Sciatic nerve (tissue), 2 donors: ENCODE measurements around the gene APRT. TPM values are rescaled to one million over a fixed set of nuclear protein-coding genes. Genes with fewer than 3 reads are reported as not detected.

Experiments used
- ATAC-seq: fragments of 200-7000 bp; cut with Tn5 transposase; one replicate; pipeline ENCODE4 v1.9.1; 2020; ENCODE audit warnings: mild to moderate bottlenecking, moderate library complexity
- DNase-seq: peaks from one replicate; pipeline ENCODE4 v3.0.0-alpha.2; 2020; ENCODE audit warnings: low spot score
- intact Hi-C: fragments of 100-400 bp; cut with DNase I; formaldehyde crosslinking; loops from one replicate; pipeline ENCODE4 v1.14.2; 2022
- total RNA-seq: library from RNA; stranded (reverse); fragmentation: NEBNext Ultra II Directional; extraction: Animal tissue kit (Norgen Biotek cat#: 25700); gene quantifications from one replicate; pipeline ENCODE4 v1.2.1, GENCODE V29; 2021
- donor health status: DM: no; HTN: no; CAD: no.
- donor health status: DM: no; HTN: no; CAD: no.

The APRT gene
- total RNA-seq: 46.0 TPM

DNA sequence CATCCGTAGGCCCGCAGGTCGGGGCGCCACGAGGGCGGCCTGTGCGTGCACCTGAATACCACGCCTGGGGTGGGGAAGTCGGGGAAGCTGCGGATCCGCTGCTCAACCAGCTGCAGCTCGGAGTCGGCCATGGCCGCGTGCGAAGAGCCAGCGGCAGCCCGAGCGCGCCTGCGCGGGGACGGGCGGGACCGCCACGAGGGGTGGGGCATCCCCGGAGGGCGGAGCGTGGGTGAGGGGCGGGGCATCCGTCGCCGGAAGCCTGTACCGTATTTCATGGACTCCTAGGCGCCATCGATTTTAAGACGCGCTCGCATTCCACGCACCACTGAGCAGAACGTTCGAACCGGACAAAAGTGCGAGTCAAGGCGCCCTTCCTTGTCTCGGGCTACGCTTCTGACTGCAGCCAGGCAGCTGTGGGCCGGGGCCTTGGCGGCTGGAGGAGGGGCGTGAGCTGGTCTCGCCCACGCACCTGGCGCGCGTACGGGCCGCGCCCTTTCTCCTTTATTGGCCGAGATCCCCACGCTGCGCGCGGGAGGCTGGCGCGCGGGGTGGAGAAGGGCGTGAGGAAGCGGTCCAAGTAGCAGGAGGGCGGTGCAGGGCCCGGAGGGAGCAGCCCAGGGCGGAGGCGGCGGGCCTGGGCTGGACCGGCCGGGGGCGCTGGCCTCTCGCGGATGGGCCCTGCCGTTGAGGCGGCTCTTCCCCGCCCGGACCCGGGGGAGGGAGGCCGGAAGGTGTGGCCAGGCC lies at the start of gene APRT:
TSS of gene APRT (minus strand) at position 160 of the 744 bp plus-strand sequence. CDS start at position 131, 29 bp downstream.
- intact Hi-C loops: no loop called here
- ATAC-seq: peak; percentile 92
- DNase-seq: peak; percentile 99

GRCh38 chr16:88861359-88861758 lies 49.6 kb upstream of the APRT start:
- no peak for ATAC-seq
- no peak for DNase-seq
- intact Hi-C loops: no loop called here

DNA sequence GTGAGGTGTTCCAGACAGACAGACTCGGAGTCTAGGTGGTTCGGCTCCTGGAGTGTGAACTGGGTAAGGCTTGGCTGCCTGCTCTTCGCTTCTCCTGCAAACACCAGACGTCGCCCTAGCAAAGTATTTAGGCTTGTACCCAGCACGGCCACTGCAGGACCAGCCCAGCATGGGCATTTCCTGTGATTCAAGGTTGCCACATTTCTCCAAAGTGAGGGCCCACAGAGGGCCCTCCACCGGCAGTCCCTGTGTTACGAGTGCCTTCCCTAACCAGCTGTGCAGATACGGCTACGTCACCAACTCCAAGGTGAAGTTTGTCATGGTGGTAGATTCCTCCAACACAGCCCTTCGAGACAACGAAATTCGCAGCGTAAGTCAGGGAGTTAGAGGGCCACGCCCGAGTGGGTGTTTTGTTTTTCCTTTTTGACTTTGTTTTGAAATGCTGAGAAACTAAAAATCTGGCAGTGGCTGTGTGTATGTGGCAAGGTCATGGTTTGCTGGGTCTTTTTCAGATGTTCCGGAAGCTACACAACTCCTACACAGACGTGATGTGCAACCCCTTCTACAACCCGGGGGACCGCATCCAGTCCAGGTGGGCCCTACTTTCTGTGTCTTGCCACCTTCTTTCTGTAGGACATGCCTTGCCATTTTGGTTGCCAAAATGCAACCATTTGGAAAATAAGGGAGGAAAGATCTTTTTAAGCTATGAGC lies 47.8 kb upstream of the APRT start:
- intact Hi-C loops: no loop called here
- no peak for DNase-seq
- ATAC-seq: no peak

GRCh38 chr16:88857728-88858339 lies 46.1 kb upstream of the APRT start:
- ATAC-seq: peak; percentile 75
- peak; percentile 86 for DNase-seq
- intact Hi-C loops: no loop called here

DNA sequence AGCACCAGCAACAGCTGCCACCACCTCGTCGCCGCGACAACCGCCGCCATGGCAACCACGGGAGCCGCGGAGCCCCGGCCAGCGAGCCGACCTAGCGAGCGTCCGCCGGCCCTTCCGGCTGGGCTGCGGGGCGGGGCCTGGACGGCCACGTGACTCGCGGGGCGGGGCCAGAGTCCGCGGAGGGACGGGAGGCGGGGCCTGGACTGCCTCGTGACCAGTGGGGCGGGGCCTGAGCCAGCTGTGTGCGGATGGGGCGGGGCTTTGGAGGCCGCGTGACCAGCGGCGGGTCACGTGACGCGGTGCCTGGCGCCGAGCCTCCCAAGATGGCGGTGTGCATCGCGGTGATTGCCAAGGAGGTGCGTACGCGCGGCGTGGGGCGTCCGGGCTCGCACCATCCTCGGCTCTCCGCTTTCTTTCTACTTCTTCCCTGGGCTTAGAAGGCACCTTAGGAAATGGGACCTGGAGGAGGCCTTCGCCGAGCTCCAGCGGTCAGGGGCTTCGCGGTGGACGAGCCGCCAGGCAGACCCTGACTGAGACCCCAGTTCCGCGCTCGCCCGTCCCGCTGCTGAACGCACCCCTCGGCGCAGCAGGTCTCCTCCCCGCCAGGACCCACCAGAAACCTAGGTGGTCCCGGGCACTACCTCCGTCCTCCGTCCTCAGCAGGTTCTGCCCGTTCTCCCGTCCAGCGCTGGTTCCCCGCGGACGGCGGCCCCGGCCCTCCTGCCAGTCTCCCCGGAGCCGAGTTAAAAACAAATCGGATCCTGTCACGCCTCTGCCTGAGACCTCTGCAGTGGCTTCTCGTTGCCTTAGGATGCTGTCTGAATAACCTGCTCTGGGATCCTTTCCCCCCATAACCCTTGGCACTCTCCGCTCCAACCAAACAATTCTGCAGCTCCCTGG lies 45.4 kb upstream of the APRT start, which contains the start of the genes GALNS and TRAPPC2L:
TSS of gene GALNS (minus strand) at position 120 of the 900 bp plus-strand sequence. CDS start at position 50, 70 bp downstream.
TSS of gene TRAPPC2L (plus strand) at position 300 of the 900 bp plus-strand sequence. CDS start at position 324, 24 bp downstream.
- ATAC-seq (peak; percentile 97), DNase-seq (peak; percentile 100)
- intact Hi-C loops: no loop called here

DNA sequence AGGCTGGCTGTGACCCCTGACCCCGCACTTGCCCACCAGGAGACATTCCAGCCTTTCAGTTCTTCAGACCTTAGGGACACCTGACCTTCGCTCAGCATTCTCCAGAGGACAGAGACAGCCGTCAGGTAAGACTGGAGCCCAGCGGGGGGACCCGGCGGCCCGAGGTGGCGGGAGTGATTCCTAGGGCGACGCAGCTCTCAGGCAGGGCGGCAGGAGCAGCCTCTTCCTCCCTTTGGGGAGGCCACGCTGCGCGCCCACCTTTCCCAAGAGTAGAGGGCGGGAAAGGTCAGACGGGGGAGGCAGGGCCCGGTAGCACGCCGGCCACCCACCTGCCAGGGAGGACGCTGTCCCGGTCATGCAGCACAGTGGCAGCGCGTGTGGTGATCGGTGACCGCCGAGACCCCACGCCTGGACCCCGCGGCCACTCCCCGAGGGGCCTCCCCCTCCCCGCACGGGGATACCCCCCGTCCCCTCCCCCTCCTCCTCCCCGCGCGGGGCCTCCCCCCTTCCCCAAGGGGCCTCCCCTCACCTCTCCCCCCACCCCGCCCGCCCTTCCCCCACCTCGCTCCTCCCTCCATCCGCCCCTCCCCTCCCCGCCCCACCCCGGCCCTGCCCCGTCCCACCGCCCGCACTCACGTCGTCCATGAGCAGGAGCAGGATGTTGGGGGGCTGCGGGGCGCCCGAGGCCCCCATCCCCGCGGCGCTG lies 44.5 kb upstream of the APRT start:
- intact Hi-C loops: no loop called here
- no peak for ATAC-seq
- no peak for DNase-seq

- ATAC-seq (no peak), DNase-seq (no peak)
- intact Hi-C loops: no loop called here
These were observed 44.0 kb upstream of the APRT start for GRCh38 chr16:88855736-88856121.

DNA sequence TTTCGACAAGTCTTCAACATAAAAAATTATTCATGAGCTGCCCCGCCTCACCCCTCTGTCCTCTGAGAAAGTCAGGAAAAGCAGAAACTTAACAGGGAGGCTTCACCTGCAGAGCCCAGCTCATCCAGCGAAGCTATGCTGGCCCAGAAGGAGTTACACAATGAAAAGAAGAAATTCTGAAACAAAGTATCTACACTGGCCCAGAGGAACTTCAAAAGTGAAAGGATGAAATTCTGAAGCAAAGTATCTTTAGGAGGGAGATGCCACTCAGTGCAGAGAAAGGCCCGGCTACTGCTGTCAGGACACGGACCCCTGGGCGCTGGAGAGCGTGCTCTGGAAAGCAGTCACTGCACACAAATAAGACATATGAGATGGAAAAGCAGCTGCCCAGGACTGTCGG lies 43.4 kb upstream of the APRT start:
- DNase-seq (no peak), ATAC-seq (no peak)
- intact Hi-C loops: no loop called here

DNA sequence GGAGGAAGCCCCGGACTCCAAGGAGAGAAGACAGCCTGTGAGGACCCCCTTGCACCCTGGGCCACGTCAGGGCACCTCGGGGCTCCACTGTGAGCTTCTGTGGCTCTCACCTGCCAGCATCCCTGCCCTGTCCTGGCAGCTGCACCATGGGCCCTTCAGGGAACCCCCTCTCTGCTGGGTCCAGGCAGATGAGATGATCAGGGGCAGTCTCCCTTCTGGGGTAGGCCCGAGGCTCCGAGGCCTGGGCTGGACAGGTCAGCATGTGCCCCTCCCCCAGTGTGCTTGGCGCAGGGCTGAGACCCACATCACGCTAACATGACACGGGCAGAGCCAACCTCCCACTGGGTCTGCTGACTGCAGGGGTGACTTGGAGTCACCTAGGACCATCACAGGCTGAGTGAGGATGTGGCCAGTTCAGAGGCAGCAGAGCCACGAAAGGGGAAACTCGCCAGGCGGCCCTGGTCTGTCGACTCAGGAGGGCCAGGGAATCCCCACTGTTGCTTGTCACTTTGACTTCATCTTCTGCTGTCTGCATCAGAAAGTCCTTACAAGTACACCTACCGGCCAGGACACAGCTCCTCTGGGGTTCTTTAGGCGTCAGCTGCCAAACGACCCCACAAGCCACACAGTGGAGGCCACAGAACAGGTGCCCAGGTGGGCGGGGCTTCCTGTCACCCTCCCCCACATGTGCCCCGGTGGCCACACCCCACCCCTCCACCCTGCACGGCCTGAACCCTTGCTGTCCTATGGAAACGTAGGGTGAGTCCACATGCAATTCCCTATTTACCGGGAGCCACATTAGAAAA lies 42.8 kb upstream of the APRT start:
- ATAC-seq: no peak
- intact Hi-C loops: no loop called here
- DNase-seq: no peak

DNA sequence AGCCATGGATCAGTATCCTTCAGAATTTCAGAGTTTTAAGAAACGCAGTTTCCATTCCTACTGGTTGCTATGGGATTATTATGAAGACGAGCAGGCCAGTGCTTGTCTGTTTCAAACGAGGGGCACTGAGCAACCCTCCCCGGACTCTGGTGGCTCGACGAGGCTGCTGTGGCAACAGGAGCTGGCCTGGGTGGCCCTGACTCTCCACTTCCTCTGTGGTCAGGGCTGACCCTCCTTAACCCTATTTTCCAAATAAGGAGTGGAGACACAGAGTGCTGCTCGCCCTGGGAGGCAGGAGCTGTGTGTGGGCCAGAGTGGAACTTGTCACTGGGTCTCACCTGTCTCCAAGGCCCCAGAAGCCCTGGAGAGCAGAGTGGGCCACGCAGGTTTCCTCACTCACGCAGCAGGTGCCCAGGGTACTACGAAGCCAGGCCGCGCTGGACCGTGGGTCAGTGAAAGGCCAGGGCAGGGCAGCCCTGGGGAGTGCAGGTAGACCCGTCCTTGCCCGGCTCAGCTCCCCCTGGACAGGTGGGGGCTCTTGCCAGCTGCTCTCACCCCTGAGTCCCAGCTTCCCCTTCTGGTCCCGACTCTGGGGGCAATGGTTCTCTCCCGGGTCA lies 41.7 kb upstream of the APRT start:
- DNase-seq: no peak
- ATAC-seq: peak; percentile 18
- intact Hi-C loops: no loop called here

GRCh38 chr16:88851616-88852015 lies 39.9 kb upstream of the APRT start:
- no peak for DNase-seq
- no peak for ATAC-seq
- intact Hi-C loops: no loop called here

GRCh38 chr16:88850531-88851199 lies 38.9 kb upstream of the APRT start:
- DNase-seq: no peak
- no peak for ATAC-seq
- intact Hi-C loops: no loop called here

GRCh38 chr16:88848557-88848956 lies 36.8 kb upstream of the APRT start:
- intact Hi-C loops: no loop called here
- DNase-seq (no peak), ATAC-seq (no peak)

GRCh38 chr16:88847654-88848053 lies 35.9 kb upstream of the APRT start:
- intact Hi-C loops: no loop called here
- no peak for DNase-seq
- ATAC-seq: no peak

- intact Hi-C loops: no loop called here
These were observed 34.4 kb upstream of the APRT start for GRCh38 chr16:88846088-88846487.

DNA sequence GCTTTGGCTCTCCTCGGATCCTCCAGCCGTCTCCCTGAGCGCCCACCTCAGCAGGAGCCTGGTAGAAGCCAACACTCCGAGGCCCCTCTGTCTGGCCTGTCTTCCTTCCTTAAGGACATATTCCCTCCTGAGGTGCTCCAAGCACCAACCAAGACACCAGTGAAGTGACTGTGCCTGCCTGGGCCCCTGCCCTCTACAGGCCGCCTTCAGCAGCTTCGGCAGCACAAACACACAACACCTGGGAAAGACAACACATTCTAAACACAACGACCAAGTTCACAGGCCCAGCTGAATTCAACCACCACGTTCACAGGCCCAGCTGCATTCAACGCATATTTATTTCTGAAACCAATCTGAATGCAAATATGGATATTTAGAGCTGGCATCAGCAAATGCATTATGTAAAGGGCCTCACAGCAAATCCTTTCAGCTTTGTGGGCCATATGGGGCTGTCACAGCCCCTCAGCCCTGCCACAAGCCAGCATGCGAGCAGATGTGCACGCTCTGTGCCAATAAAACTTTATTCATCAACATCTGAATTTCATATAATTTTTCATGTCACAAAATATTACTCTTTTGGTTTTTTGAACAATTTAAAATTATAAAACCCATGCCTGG lies 32.8 kb upstream of the APRT start:
- ATAC-seq (no peak), DNase-seq (no peak)
- intact Hi-C loops: no loop called here

More at GRCh38 chr16:88846088-88846487, 34.4 kb upstream of the APRT start:
- DNase-seq: no peak
- ATAC-seq: no peak
